Epithelial cell of prostate (primary cell): ENCODE data around the gene SH3RF3.

Source experiments
- DNase-seq: peaks from one replicate; pipeline ENCODE4 v3.0.0-alpha.2; 2011; ENCODE audit warnings: low read depth, low spot score
- H3K27ac ChIP-seq: fragments of 450-650 bp; 2 replicates; pipeline ENCODE4 v1.5.1; 2017; ENCODE audit warnings: mild to moderate bottlenecking

The SH3RF3 gene

DNA sequence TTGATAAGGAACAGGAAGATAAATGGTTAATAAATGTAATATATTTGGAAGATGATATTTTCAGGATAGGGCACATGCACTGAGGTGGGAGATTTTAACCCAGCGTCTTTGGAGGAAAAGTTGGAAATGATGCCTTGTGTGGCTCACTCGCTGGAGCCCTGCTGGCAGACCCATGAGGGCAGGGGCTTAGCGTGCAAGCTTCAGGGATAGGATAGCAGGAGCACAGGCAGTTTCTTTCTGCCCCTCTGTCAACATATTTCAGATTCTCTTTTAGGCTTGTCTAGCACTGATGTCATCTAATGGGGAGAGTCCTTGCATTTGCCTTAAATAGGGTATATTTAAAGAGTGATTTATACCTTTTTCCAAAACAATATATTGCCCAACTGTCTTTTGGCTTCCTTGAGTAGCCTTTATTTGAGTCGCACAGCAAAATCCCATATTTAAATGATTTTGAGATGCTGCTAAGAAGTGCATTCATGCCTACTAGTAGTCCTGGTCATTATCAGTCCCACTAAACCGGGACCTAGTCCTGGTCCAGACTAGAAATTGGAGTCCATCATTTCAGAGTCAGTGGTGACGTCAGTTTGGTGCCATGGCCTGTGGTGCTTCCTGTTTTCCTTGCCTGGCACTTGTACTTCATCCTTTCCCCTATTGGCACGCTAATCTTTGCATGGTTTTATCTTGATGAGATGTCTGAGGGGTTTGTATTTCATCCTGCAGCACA is 45.8 kb downstream of the SH3RF3 start:
- H3K27ac ChIP-seq = no peak overlapping the region

GRCh38 chr2:109175350-109175678 is 46.3 kb downstream of the SH3RF3 start:
- no peak overlapping the region for H3K27ac ChIP-seq
- DNase-seq = no peak

More for the DNA sequence above, 45.8 kb downstream of the SH3RF3 start:
- DNase-seq = no peak

GRCh38 chr2:109176928-109177327 is 47.9 kb downstream of the SH3RF3 start:
- no peak for DNase-seq
- no peak overlapping the region for H3K27ac ChIP-seq

GRCh38 chr2:109177635-109178034 is 48.6 kb downstream of the SH3RF3 start:
- no peak for DNase-seq
- no peak overlapping the region for H3K27ac ChIP-seq

- DNase-seq = no peak
These were observed 50.0 kb downstream of the SH3RF3 start for GRCh38 chr2:109178968-109179367.

DNA sequence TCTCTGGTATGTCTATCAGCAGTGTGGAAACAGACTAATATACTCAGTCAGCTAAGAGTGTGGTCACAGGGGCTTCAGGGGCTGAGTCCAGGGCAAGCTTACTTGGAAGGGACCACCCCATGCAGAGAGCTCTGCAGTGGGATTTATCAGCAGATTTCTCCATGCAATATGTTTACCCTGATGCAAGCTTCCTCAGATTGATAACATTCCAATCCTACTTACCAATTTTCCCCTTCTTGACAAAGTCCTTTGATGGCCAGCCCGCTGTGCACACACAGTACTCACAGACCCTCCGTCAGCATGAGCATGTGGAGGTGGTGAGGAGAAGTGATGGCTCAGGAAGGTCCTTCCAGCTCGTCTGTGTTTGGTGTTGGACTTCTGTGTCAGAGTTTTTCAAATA is 51.8 kb downstream of the SH3RF3 start:
- DNase-seq = no peak
- no peak overlapping the region for H3K27ac ChIP-seq

More at GRCh38 chr2:109178968-109179367, 50.0 kb downstream of the SH3RF3 start:
- H3K27ac ChIP-seq = no peak overlapping the region

DNA sequence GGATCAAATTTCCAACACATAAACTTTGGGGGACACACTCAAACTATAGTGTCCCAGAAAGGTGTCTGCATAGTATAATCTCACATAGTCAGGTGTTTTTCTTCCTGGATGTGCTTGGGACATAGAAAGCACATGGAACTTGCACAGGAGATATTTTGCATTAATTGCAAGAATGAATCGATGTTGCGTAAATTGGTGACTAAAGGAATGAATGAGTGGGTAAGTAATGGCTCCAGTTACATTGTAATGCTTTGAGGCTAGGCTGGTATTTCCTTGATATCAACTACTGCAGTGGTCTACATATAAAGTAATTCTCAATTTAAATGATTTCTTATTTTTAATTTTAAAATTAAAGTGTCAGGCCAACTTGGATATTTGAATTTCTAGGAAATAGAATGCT is 53.4 kb downstream of the SH3RF3 start:
- no peak overlapping the region for H3K27ac ChIP-seq
- no peak for DNase-seq

DNA sequence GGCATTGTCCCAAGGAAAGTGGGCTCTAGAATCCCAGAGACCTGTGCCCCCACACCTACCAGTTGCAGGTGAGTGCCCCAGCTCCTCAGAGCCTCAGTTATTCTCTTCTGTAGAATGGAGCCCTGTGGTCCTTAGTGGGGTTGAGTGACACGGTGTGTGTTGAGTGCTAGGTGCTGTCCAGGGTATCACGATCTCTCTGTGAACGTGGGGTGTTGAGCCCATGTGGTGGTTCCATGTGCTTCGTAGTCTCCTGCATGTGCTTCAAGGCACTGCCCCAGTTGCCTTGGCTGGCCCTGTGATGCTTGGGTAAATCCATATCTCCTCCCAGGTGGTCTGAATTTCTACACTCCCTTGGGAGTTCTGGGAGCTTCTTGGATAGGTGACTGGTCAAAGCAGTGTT is 54.9 kb downstream of the SH3RF3 start:
- no peak for DNase-seq
- H3K27ac ChIP-seq = no peak overlapping the region

- no peak for DNase-seq
- no peak overlapping the region for H3K27ac ChIP-seq
These were observed 55.4 kb downstream of the SH3RF3 start for GRCh38 chr2:109184368-109184767.

DNA sequence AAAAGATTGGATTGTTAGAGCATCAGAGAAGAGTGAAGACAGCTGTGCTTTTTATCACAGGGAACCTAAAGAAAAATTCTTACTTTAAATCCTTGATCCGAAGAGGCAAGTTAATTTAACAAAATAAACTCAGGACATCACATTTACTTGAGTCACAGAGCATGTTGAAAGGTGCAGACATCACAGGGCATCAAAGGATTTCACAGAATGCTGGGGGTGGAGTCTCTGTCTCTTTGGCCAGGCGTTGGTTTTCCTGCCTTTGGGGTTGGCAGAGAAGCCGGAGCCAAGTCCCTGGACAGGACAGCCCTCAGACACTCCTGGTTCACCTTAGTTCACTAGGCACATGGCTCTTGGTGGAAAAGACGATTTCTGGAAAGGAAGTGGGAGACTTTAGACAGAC is 56.3 kb downstream of the SH3RF3 start:
- no peak overlapping the region for H3K27ac ChIP-seq

DNA sequence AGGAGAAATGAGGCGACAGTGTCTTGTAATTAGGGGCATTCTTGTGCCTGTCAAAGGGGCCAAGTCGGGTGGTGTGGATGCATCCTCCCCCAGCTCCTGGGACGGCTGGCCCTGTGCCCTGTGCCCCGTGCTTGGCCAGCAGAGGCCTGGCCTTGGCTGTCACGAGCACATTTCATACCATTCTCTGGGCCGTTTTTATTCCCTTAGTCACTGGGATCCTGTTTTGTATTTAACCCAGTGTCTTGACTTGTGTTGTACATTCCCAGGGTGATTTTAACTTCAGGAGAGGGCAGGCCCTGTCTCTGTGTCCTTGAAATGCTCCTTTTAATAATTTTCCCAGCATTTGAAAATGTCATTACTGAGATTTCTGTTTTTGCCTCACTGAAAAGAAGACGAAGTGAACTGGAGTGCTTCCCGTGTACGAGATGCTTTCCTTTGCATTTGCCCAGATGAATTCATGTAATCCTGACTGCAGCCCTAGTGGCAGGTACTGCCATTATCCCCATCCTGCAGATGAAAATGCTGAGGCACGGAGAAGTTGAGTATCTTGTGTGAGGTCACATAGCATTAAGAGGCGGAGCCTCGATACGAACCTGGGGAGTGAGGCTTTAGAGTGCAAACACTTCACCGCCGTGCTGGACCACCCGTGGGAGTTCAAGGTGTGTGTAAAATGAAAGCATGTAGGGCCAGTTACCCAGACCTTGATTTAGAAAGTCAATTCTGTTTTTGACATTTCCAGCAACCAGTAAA is 57.0 kb downstream of the SH3RF3 start:
- DNase-seq = no peak
- no peak overlapping the region for H3K27ac ChIP-seq

More for the DNA sequence above, 56.3 kb downstream of the SH3RF3 start:
- no peak for DNase-seq

DNA sequence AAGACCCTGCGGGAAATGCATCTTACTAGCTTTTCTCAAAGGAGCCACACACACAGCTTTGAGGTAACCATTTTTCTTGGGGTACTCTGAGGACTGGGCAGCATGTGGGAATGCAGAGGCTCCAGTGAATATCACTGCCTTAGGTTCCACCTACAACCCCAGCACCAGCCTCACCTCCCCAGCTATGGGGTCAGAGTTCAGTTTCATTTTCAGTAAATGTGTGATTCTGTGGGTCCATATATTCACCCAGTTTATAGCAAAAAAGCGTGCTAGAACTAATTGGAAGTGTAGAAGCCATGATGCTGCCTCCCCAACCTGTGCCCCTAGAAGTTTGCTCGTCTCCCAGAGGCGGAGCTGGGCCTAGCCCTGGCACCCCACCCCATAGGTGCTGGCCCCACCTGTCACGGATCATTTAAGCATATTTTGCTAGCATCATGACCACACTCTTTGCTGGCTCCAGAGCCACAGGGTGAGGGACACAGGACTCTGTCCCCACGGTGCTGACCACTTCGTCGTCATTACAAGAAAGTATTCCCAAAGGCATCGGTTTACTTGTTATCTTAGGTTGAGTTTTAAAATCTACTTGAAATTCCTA is 57.7 kb downstream of the SH3RF3 start:
- no peak overlapping the region for H3K27ac ChIP-seq
- DNase-seq = no peak

DNA sequence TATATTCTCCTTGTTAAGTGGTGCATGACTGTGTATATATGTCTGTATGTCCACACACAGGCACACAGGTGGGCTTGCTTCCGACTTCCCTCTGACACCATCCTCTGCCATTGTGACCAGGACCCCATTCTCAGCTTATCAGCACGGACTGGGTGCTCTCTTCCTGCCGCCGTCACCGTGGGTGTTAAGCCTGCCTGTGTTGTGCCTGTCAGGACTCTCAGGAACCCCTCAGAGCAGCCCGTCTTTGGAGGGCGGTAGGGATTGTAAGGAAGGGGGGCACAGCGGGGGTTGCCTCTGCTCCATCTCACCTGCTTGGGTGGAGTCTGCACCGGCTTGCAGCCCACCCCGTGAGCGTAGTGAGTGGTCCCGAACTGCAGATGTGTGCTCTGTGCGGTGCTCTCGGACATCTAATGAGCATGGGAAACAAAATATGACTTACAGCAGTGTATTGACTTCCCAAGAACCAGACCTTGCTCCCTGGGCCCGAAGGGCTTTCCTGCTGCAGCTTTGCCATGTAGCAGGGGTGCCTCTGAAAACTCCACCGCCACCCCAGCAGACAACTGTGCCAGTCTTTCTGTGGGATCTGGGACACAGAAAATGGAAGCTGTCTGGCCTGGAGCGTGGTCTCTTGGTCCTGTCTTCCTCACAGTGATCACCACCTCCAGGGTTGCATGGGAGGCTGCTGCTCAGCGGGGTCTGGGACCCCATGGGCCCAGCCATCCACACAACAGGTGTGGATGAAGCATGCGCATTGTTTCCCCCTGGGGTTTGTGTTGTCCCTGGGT is 58.9 kb downstream of the SH3RF3 start:
- no peak overlapping the region for H3K27ac ChIP-seq
- no peak for DNase-seq

- no peak overlapping the region for H3K27ac ChIP-seq
- no peak for DNase-seq
These were observed 59.5 kb downstream of the SH3RF3 start for GRCh38 chr2:109188496-109188890.

- DNase-seq = no peak
- no peak overlapping the region for H3K27ac ChIP-seq
These were observed 59.9 kb downstream of the SH3RF3 start for GRCh38 chr2:109188898-109189297.

DNA sequence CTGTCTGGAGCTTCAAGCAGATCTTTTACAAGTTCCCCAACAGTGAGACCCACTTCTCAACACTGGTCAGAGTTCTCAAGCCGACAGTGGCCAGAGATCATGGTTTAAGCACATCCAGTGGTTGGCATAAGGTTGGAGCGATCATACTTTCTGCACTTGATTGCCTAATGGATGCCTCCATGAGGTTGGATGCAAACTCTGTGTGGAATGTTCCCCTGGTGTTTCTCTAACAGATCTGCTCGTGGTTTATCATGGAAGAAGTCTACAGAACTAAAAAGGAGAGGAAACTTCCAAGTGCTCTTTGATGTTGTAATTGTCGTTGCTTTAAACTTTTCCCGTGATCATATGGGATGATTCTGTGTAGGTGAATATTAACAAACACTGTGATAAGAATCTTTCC is 60.7 kb downstream of the SH3RF3 start:
- no peak for DNase-seq
- H3K27ac ChIP-seq = no peak overlapping the region

GRCh38 chr2:109193807-109194619 is 65.0 kb downstream of the SH3RF3 start:
- no peak for DNase-seq
- no peak overlapping the region for H3K27ac ChIP-seq

DNA sequence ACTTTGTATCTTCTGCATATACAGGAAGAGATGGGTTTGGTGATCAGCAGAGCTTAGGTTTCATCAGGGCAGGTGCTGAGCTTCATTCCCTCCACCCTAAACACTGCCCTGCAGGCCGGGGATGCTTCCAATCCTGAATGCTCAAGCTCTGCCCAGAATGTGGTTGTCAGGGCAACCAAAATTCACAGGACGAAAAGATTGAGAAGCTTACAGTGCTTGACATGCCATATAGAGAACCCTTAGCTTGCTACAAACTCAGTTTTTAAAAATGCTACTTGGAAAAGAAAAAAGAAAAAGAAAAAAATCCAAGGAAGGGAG is 65.6 kb downstream of the SH3RF3 start:
- no peak overlapping the region for H3K27ac ChIP-seq
- no peak for DNase-seq

DNA sequence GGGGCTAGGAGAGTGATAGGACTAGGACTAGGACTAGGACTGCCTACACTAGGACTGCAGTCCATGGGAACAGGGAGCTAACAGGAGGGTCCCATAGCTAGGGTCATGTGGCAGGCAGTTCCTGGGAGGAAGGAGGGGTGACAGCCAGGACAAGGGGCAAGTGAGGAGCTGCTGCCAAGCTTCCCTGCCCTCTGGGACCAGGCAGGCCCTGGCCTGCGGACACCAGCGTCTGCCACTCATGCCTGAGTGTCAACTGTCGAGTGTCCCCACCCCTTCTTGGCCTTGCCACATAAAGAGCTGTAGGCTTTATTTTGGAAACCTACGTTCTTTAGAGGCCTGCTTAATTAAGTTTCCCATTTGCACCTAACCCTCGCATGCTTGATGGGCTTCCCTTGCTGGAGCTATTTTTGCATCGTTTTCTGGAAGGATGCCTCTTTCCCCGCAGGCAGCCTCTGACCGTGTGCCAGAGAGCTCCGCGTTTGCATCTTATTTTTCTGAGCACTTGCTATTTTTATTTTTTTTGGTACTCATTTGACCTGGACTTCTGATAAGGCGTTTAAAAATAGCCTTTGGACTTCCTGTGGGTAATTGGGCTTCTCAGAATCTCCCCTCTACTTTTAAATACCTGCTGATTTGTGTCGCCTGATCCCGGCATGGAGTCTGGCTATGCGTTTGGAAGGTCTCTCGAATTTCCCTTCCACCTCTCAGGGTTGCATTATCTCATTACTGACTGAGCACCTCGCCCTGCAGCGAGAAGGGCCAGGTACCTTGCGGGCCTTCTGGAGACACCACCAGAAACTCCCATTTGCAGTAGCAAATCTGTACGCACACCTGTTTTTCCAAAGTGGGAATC is 66.4 kb downstream of the SH3RF3 start:
- no peak overlapping the region for H3K27ac ChIP-seq
- DNase-seq = no peak
